HFF-Myc (cell line): Measurements from ENCODE around the gene ALK.

ENCODE experiments used
- DNase-seq: peaks from one replicate; pipeline ENCODE4 v3.0.0-alpha.2; 2011; ENCODE audit warnings: low read depth; ENCODE audit errors: extremely low read depth
- H3K4me3 ChIP-seq: replicated peaks from 2 replicates; pipeline ENCODE4 v1.5.1; 2011; ENCODE audit warnings: low read depth, mild to moderate bottlenecking, control low read depth, low read length
- CTCF ChIP-seq: IDR thresholded peaks from 2 replicates; pipeline ENCODE4 v1.5.1; 2012; ENCODE audit warnings: mild to moderate bottlenecking, low read depth, low read length, control low read depth; ENCODE audit errors: missing control alignments

ALK gene

GRCh38 chr2:29774624-29775023 is 146.8 kb downstream of the ALK start:
- DNase-seq, result no peak
- no peak for TF ChIP-seq CTCF

GRCh38 chr2:29770846-29771245 is 150.5 kb downstream of the ALK start:
- no peak for TF ChIP-seq CTCF
- DNase-seq, result no peak
- H3K4me3 ChIP-seq, result no peak overlapping the region

More at GRCh38 chr2:29774624-29775023, 146.8 kb downstream of the ALK start:
- no peak overlapping the region for H3K4me3 ChIP-seq

- H3K4me3 ChIP-seq, result no peak overlapping the region
- no peak for DNase-seq
- TF ChIP-seq CTCF, result no peak
Observed at GRCh38 chr2:29769847-29770246, 151.5 kb downstream of the ALK start.

- TF ChIP-seq CTCF, result no peak
- no peak for DNase-seq
- H3K4me3 ChIP-seq, result no peak overlapping the region
Observed at GRCh38 chr2:29767606-29768335, 153.6 kb downstream of the ALK start.

GRCh38 chr2:29766191-29766590 is 155.2 kb downstream of the ALK start:
- no peak overlapping the region for H3K4me3 ChIP-seq
- TF ChIP-seq CTCF, result no peak
- DNase-seq, result no peak

GRCh38 chr2:29765721-29766120 is 155.7 kb downstream of the ALK start:
- no peak overlapping the region for H3K4me3 ChIP-seq
- TF ChIP-seq CTCF, result no peak
- DNase-seq, result no peak

GRCh38 chr2:29763371-29763770 is 158.0 kb downstream of the ALK start:
- no peak overlapping the region for H3K4me3 ChIP-seq
- TF ChIP-seq CTCF, result no peak
- DNase-seq, result no peak
